Effector memory CD4-positive, alpha-beta T cell (primary cell): ENCODE results near the gene PRKAR2A.
A peak's percentile ranks its signal among the peaks of the same experiment; 100 is the strongest.

Experiments used
- DNase-seq, 3 donors: peaks; one replicate each; pipeline ENCODE4 v3.0.0-alpha.2; 2020
- H3K27ac ChIP-seq: 2 replicates; pipeline ENCODE4 v1.7.0; 2013; ENCODE audit warnings: mild to moderate bottlenecking, low read length, moderate library complexity; ENCODE audit not compliant: insufficient read depth, poor library complexity, severe bottlenecking
- H3K27me3 ChIP-seq: replicated peaks from 2 replicates; pipeline ENCODE4 v1.7.0; 2013; ENCODE audit warnings: mild to moderate bottlenecking, low read length; ENCODE audit not compliant: insufficient read depth, control insufficient read depth, poor library complexity, severe bottlenecking
- H3K36me3 ChIP-seq: 2 replicates; pipeline ENCODE4 v1.7.0; 2013; ENCODE audit warnings: mild to moderate bottlenecking, low read length, moderate library complexity; ENCODE audit not compliant: control insufficient read depth, insufficient read depth
- H3K4me1 ChIP-seq: 2 replicates; pipeline ENCODE4 v1.7.0; 2013; ENCODE audit warnings: low read length, mild to moderate bottlenecking; ENCODE audit not compliant: control insufficient read depth, insufficient read depth, poor library complexity, severe bottlenecking
- H3K4me3 ChIP-seq: 2 replicates; pipeline ENCODE4 v1.7.0; 2013; ENCODE audit warnings: low read length, low read depth, mild to moderate bottlenecking; ENCODE audit not compliant: insufficient read depth, poor library complexity, severe bottlenecking
- H3K9me3 ChIP-seq: 2 replicates; pipeline ENCODE4 v1.7.0; 2013; ENCODE audit warnings: mild to moderate bottlenecking, low read length, moderate library complexity; ENCODE audit not compliant: control insufficient read depth

PRKAR2A gene

DNA sequence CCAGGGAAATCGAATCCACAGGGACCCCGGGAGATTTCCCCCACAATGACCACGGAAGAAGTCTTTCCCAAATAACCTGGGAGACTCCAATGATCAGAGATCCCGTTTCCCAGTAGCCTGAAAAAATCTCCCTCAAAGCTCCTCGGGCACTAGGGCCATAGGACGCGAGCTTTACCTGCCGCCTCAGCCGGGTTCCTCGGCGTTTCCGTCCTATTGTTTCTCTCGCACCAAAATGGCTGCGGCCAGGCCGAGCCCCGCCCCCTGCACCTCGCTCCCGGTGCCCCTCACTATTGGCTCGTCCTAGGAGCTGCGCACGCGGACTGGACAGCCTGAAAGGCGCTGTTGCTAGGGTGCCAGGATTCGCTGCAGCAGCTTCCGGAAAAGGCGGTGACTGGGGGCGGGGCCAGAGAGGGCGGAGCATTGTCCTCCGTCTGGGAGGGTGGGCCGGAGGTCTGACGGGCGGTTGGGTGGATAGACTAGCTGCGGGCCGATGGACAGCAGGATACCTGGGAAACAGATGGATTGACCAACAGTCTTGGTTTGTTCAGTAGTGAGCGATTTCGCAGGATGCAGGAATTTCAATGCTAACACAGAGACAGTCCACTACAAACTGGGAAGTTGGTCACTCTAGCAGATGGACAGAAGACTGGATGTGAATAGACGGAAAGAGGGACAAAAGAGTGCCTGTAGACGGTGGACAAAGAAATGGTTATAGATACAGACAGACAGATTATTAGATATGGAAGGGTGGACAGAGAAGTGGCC is 130.5 kb downstream of the PRKAR2A start, which contains the start of gene IP6K2:
IP6K2 (minus strand) TSS at position 240 of the 765 bp plus-strand sequence. CDS start 21,930 bp downstream, outside the sequence.
- H3K9me3 ChIP-seq = no peaks in the 10 kb centered on the region
- peaks cover 17% of the 10 kb centered on the region for H3K4me1 ChIP-seq
- H3K27me3 ChIP-seq = no peaks in the 10 kb centered on the region
- DNase-seq = peak; percentile 97 to 98 (median 97)
- H3K27ac ChIP-seq = peak within 1 kb of the TSS; percentile 90
- peak within 1 kb of the TSS; percentile 98 for H3K4me3 ChIP-seq
- H3K36me3 ChIP-seq = peaks cover 4% of the 10 kb centered on the region

- peak in 1 of 3 donors; percentile 1 for DNase-seq
- H3K9me3 ChIP-seq = no peaks in the 10 kb centered on the region
These were observed 131.1 kb downstream of the PRKAR2A start for GRCh38 chr3:48716508-48716981.

GRCh38 chr3:48715174-48715800 is 132.4 kb downstream of the PRKAR2A start:
- Histone ChIP-seq H3K36me3 (peaks cover 7% of the 10 kb centered on the region), H3K9me3 (no peaks in the 10 kb centered on the region), H3K4me1 (peaks cover 17% of the 10 kb centered on the region), H3K27me3 (no peaks in the 10 kb centered on the region), H3K27ac (no peak overlapping the region), H3K4me3 (no peak overlapping the region)
- no peak for DNase-seq

More at GRCh38 chr3:48716508-48716981, 131.1 kb downstream of the PRKAR2A start:
- H3K4me1 ChIP-seq = peaks cover 17% of the 10 kb centered on the region
- peaks cover 7% of the 10 kb centered on the region for H3K36me3 ChIP-seq
- peak overlapping the region; percentile 90 for H3K27ac ChIP-seq
- peak overlapping the region; percentile 98 for H3K4me3 ChIP-seq
- no peaks in the 10 kb centered on the region for H3K27me3 ChIP-seq

- DNase-seq = no peak
- Histone ChIP-seq H3K9me3 (no peaks in the 10 kb centered on the region), H3K4me3 (no peak overlapping the region), H3K27ac (no peak overlapping the region), H3K4me1 (peaks cover 20% of the 10 kb centered on the region), H3K36me3 (peaks cover 22% of the 10 kb centered on the region), H3K27me3 (no peaks in the 10 kb centered on the region)
These were observed 135.9 kb downstream of the PRKAR2A start for GRCh38 chr3:48711727-48712126.

- Histone ChIP-seq H3K36me3 (peaks cover 22% of the 10 kb centered on the region), H3K27me3 (no peaks in the 10 kb centered on the region), H3K27ac (no peak overlapping the region), H3K4me1 (peaks cover 8% of the 10 kb centered on the region), H3K9me3 (no peaks in the 10 kb centered on the region), H3K4me3 (no peak overlapping the region)
- DNase-seq = no peak
These were observed 138.6 kb downstream of the PRKAR2A start for GRCh38 chr3:48709051-48709461.

GRCh38 chr3:48708481-48708889 is 139.2 kb downstream of the PRKAR2A start:
- DNase-seq = no peak
- Histone ChIP-seq H3K27ac (no peak overlapping the region), H3K36me3 (peaks cover 22% of the 10 kb centered on the region)

DNA sequence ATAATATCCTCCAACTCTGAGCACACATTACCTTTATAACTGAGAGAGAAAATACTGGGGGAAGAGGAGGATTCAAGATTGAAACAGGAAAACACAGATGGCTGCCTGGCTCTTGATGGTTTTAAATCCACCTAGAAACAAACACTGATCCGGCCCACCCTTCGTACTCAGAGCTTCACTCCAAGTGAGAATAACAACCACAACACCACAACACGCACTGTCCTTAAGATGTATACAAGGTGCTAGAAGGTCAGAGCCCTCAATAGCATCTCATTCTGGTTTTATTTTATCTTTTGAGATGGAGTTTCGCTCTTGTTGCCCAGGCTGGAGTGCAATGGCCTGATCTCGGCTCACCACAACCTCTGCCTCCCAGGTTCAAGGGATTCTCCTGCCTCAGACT is 140.5 kb downstream of the PRKAR2A start:
- no peak overlapping the region for H3K27ac ChIP-seq
- H3K27me3 ChIP-seq = no peaks in the 10 kb centered on the region
- peaks cover 3% of the 10 kb centered on the region for H3K4me1 ChIP-seq
- no peak overlapping the region for H3K4me3 ChIP-seq
- H3K36me3 ChIP-seq = peaks cover 18% of the 10 kb centered on the region
- H3K9me3 ChIP-seq = no peaks in the 10 kb centered on the region
- DNase-seq = no peak

More at GRCh38 chr3:48708481-48708889, 139.2 kb downstream of the PRKAR2A start:
- peaks cover 7% of the 10 kb centered on the region for H3K4me1 ChIP-seq
- no peaks in the 10 kb centered on the region for H3K9me3 ChIP-seq
- no peaks in the 10 kb centered on the region for H3K27me3 ChIP-seq
- H3K4me3 ChIP-seq = no peak overlapping the region

DNA sequence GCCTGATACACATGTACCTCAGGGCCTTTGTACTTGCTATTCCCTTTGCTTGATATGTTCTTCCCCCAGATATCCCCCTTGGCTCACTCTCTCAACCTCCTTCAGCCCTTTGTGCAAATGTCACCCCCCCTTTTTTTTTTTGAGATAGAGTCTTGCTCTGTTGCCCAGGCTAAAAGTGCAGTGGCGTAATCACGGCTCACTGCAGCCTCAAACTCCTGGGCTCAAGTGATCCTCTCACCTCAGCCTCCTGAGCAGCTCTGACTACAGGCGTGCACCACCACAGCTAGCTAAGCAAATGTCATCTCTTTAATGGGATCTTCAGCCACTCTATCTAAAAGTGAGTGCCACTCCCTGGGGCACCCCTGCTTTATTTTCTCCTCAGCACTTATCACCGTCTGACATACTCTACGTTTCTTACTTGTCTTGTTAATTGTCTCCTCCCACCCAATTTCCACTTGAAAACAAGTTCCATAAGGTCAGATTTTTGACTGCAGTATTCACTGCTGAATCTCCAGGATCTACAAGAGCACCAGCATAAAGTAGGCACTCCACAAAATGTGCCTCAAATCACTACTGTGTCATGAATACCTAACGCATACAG is 145.3 kb downstream of the PRKAR2A start:
- Histone ChIP-seq H3K27me3 (no peaks in the 10 kb centered on the region), H3K27ac (no peak overlapping the region), H3K9me3 (no peaks in the 10 kb centered on the region), H3K4me1 (no peaks in the 10 kb centered on the region), H3K36me3 (peaks cover 10% of the 10 kb centered on the region), H3K4me3 (no peak overlapping the region)
- no peak for DNase-seq

- Histone ChIP-seq H3K9me3 (no peaks in the 10 kb centered on the region), H3K36me3 (peaks cover 8% of the 10 kb centered on the region), H3K4me3 (no peak overlapping the region), H3K27me3 (no peaks in the 10 kb centered on the region), H3K4me1 (no peaks in the 10 kb centered on the region), H3K27ac (no peak overlapping the region)
- no peak for DNase-seq
These were observed 146.8 kb downstream of the PRKAR2A start for GRCh38 chr3:48700731-48701405.
